ENCODE results near the gene SRI.

GRCh38 chr7:88244258-88244657 is 24.4 kb upstream of the SRI start:
- TF ChIP-seq CTCF (IDR thresholded peaks at IDR 0.05) (no peak), POLR2A (IDR thresholded peaks at IDR 0.05) (no peak)

All from thyroid gland (tissue), 4 donors.